EL (cell line): ENCODE measurements around the gene B3GNT7.
"Not testable (repeated sequence)": the region's sequence is repeated elsewhere in the genome, so short reads cannot be mapped to it uniquely, and the experiment has no call there.

ENCODE experiments used
- DNase-seq: peaks from one replicate; pipeline ENCODE4 v3.0.0-alpha.2; 2016

B3GNT7 gene

DNA sequence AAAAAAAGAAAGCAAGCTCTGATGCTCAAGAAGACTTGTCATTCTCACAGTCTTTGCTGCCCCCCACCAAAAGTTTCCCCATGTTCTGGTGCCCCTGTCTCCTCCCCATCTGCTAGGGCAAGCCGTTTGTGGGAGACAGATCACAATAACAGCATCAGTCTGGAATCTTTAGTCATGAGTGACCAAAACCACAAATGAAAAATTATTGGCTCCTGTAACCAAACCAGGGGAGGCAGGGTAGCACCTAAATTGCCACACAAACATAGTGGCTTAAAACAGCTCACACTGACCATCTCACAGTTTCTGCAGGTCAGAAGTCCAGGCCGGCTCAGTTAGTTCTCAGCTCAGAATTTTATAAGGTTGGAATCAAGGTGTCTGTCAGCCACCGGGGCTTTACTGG is 9.1 kb upstream of the B3GNT7 start:
- DNase-seq: peak; percentile 85

DNA sequence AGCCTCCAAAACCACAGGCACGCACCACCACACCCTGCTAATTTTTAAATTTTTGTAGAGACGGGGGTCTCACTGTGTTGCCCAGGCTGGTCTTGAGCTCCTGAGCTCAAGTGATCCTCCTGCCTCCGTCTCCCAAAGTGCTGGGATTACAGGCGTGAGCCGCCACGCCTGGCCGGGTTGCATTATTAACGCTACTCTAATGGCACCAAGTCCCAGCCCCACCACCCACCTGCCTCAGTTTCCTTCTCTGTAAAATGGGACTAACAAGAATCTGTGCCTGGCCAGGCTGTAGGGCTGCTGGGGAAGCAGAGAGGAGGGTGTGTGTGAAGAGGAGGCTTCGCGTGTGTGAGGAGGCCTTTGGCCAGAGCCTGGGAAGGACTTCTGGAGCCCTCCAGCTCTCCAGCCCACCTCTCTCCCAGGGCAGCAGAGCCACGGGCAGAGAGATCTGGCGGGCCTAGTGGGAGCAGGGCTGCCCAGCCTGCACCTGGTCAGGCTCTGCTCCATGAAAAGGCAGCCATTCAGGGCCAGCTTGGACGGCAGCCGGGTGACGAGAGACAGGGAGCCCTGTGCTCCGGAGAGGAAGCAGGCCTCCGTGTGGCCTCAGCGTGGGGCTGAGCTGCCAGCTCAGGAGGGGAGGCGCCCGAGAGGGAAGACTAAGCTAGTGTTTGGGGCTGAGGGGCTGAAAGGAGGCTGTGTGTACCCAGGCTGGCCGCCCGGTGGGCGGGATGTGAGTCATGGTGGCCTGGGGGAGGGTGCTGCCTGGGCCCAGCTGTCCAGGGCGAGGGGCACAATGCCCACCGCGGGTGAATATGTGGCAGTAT is 7.4 kb upstream of the B3GNT7 start:
- peak; percentile 77 for DNase-seq

DNA sequence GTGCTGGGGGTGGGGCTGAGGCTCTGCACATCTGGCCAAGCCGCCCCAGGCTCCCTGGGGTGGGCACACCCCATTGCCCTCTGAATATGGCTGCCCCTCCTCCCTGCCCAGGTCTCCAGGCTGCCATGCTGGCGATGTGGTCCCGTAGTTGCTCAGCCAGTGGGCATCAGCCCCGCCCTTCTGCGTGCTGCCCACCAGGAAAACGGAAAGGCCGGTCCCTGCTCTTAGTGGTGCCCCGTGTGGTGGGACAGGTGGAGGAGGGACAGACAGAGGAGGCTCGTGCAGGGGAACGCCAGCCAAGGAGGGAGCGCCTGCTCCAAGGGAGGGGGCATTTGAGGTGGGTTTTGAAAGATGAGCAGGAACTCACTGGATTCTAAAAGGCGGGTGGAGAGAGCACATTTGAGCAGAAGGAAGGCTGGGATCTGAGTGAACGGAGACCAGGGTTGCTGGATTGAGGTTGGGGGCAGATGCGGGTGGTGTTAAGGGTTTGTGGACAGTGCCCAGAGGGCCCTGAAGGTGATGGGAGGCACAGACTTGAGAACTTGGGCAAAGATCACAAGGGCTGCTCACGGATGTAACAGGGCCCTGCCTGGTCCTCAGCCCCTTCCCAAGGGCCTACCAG is 6.7 kb upstream of the B3GNT7 start:
- DNase-seq: no peak

DNA sequence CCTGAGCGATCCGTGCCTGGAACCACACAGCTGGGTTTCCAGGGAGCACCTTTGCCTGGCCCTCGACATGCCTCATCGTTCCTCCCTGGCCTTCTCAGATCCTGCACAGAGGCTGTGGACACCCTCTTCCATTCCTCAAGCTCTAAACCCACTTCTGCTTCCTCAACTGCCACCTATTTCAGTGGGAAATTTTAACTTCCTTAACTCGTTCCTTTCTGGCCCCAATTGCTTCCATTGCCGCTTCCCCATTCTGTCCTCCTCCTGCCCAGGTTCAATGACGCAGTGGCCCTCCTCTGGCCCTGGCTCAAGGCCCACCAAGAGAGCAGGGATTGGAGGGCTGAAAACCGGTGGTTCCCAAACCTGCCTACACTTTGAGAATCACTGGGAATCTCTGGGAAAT is 4.8 kb upstream of the B3GNT7 start:
- no peak for DNase-seq

DNA sequence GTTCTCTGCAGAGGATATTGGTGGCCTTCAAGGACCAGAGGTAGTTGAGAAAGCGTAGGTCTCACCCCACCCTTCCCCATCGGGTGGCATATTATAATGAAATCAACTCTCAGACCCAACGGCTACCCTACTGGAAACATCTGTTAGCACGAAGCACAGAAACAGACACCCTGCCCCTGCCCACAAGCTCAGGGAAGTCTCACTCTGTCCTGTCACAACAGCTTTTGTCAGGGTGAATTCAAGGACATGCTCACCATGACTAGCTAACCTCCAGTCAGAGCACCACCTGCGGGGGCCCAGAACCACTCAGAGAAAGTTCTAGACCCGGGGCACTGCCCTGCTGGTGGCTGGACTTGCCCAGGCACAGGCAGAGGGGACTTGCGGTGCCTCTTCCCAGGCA is 3.5 kb upstream of the B3GNT7 start:
- DNase-seq: no peak

- no peak for DNase-seq
These were observed 2.9 kb upstream of the B3GNT7 start for GRCh38 chr2:231392431-231393148.

DNA sequence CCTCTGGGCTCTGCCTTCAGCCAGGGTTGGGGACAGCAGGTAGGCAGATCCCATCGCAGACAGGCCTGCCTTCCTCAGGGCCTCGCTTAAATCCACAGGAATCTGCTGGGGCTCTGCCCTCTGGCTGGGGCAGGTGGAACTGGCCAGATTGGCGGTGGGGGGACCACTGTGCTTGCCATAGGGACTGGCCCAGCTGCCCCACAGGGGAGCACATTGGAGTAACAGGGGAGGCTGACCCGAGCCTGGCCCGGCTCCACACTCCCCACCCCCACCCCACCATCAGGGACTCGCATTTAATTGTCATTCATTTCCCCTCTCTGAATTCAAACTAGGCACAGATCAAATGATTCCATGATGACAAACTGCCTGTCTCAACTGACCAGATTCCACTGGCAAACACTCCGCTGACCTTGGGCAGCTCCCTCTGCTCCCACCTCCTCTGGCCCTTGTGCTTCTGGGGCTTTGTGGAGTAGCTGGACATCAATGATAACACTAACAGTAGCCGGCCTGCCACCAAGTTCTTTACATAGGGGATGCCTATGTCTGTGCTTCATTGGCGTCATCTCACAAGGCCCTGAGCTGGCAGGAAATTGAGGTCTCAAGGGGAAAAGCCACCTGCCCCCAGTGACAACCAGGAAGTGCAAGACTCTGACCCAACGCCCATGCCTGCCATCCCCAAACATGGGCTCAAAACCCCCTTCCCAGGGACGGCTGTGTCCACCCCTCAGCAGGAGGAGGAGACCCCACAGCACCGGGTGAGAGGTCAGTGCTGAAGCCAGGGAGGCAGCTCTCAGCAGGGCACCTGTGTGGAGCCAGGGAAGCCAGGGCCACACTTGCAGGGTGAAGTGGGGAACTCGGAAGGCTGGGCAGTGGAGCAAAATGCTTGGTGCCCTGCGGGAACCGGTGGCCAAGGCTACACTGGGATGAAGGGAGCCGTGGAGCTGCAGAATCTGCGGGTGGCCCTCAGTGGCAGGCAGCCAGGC is 2.1 kb upstream of the B3GNT7 start:
- DNase-seq: no peak

DNA sequence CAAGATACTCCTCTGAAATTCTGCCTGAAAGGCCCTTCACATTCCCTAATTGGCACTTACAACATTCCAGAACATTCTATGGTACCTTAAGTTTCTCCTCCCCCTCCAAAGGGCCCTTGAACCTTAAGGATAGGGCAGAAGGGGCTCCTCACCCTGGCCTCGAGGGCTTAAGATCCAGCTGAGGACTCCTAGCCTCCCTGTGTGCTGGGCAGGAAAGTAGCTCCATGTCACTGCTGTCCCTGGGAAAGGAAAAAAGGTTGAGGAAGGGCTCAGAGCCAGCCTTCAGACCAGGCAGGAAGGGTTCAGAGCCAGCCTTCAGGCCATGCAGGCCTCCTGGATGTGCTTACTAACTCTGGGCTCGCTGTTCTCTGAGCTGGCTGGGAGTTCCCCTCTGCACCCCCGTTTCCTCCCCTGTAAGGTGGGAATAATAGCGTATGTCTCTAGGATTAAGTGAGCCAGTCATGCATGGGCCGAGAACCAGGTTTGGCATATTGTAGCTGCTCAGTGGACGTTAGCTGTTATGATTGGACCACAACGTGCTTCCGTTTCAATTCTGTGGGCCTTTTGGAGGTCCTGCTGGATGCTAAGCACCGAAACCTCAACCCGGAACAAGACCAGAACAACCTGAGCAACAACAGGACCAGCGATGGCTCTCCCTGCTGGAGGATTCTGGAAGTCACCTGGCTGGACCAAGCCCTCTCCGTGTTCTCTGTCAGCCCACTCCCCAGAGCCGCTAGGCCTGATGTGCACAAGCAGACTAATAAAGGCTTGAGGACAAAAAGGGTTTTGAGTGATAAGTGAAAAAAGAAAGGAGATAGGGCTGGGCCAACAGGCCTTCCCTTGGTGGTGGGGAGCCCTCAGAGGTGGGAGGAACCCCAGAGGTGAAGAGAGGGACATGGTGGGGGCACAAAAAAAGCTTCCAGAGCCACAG is 1.0 kb upstream of the B3GNT7 start:
- no peak for DNase-seq

DNA sequence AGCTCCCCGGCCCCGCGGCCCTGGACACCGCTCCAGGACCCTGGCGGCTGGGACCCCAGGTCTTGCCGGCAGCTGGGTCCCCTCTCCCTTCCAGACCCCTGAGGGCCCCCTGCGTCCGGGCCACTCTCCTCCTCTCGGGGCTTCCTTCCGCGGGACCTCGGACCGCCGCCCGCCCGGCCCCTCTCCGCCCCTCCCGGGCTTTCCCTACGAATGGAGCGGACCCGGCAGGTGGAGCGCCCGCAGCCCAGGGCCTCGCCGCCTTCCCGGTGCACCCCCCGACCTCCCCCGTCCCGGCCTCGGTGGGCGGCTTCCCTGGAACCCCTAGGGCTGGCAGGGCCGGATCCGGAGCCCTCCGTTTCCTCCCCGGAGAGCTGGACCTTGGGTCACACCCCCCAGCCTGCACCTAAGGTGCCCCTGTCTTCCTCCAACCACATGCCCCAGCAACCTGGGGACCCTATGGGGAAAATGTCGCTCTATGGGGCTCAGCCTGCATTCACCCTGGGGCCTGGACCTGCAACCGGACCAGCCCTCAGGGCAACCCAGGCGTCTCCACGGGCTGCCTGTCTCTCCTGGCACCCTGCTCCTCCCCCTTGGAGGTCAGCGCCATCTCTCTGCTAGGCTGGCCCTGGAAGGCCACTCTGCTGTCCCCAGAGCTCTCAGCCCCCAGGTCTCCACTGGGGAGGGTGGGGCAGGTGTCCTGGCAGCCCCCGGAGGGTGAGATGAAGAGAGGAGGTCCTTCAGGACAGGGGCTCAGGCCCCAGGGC is 730 bp downstream of the B3GNT7 start:
- no peak for DNase-seq

DNA sequence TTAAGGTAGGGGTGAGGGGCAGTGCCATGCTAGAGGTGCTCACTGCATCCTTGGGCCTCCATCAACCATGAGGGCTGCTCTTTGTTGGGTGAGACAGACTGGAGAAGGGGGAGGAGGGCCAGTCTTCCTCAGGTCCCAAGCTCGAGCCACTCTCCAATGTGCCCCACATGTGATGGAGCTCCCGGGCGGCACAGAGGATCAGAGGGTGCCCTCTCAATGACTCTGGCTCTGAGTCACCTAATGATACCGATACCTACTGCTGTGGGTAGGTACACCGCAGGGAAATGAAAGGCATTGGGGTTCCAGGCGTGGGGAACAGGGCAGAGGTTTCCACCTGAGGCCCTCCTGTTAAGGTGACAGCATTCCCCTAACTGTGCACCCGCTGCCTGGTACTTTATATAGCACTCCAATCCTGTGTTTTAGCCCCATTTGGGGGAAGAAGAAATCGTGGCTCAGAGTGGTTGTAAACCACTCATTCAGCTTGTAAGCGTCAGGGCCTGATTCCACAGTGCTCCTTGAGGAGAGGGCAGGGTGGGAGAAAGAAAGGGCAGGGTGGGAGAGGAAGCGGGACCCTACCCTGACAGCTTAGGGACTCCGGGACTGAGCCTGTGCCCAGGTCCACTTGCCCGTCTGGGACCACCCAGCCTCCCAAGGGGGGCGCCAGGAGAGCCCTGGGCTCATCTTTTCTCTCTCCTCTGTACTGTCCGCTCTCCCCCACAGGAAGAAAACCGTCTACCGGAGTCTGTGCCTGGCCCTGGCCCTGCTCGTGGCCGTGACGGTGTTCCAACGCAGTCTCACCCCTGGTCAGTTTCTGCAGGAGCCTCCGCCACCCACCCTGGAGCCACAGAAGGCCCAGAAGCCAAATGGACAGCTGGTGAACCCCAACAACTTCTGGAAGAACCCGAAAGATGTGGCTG is 1.8 kb downstream of the B3GNT7 start:
- DNase-seq: no peak

GRCh38 chr2:231397928-231398294 is 2.4 kb downstream of the B3GNT7 start:
- DNase-seq: no peak

DNA sequence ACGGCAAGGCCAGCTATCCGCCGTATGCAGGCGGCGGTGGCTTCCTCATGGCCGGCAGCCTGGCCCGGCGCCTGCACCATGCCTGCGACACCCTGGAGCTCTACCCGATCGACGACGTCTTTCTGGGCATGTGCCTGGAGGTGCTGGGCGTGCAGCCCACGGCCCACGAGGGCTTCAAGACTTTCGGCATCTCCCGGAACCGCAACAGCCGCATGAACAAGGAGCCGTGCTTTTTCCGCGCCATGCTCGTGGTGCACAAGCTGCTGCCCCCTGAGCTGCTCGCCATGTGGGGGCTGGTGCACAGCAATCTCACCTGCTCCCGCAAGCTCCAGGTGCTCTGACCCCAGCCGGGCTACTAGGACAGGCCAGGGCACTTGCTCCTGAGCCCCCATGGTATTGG is 3.1 kb downstream of the B3GNT7 start:
- DNase-seq: no peak

GRCh38 chr2:231399046-231399852 is 3.7 kb downstream of the B3GNT7 start:
- no peak for DNase-seq

DNA sequence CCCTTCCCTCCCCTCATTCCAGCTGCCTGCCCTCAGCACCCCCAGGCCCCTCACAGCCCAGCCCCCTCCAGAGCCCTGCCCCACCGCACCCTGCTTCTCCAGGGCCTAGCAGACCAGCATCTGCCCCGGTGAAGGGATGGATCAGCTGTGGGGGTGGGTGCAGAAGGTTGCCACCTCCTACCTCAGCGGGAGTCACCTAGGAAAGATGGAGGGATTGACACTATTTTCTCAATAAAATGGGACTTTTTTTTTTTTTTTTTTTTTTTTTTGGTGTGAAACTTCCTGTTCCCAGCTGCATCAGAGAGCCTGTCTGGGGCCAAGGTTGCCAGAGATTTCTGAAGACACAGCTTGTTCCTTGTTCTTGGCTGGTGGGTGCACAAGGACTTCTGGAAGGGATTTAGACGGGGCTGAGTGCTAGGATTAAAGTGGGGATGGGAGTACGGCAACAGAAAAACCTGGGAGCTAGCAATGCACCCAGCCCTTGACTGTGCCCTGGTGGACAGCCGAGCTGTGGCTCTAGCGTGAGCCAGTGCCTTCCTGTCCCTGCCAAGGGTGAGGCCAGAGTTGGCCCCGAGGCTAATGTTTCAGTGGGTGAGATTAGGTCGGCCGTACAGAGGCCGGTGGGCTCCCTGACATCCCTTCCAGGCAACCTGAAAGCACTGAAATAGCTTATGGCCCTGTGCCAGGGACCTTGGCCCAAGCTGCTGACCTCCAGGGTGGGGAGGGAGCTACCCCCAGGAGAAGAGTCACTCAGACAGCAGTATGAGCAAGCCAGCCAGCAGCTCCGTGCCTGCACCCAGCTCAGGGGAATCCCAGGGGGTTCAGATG is 4.6 kb downstream of the B3GNT7 start:
- DNase-seq: peak; percentile 60

DNA sequence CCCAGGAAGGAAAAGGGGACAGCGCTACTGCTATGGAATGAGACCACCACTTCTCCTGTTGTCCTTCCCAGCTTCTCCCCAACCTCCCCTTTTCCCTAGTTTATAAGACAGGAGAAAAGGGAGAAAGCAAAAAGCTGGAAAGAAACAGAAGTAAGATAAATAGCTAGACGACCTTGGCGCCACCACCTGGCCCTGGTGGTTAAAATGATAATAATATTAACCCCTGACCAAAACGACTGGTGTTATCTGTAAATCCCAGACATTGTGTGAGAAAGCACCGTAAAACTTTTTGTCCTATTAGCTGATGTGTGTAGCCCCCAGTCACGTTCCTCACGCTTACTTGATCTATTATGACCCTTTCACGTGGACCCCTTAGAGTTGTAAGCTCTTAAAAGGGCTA is 5.2 kb downstream of the B3GNT7 start:
- DNase-seq: not testable (repeated sequence)

- not testable (repeated sequence) for DNase-seq
These were observed 5.6 kb downstream of the B3GNT7 start for GRCh38 chr2:231401101-231401500.

- DNase-seq: not testable (repeated sequence)
These were observed 8.1 kb downstream of the B3GNT7 start for GRCh38 chr2:231403421-231404182.
